Measurements from ENCODE around the gene A4GNT.

DNA sequence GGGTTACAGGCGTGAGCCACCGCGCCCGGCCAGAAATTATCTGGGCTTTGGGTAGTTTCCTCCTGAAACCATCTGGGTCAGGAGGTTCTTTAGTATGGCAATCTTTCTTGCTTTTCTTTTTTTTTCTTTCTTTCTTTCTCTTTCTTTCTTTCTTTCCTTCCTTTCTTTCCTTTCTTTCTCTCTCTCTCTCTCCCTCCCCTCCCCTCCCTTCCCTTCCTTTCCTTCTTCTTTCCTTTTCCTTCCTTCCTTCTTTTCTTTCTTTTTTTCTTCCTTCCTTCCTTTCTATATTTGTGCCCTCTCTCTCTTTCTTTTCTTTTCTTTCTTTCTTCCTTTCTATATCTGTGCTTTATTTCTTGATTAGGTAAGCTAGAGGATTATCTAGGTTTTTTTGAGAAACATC, 25.6 kb upstream of the A4GNT start:
- no peak for TF ChIP-seq CTCF (IDR thresholded peaks at IDR 0.05)
- TF ChIP-seq EZH2 (IDR thresholded peaks at IDR 0.05) = no peak
- no peak for TF ChIP-seq EZH2phosphoT487 (IDR thresholded peaks at IDR 0.05)

All from neural progenitor cell (in vitro differentiated cells).